Smooth muscle cell (in vitro differentiated cells): ENCODE results near the gene NSF. TPM values are rescaled to one million over a fixed set of nuclear protein-coding genes. Genes with fewer than 3 reads are reported as not detected.

Experiments
- DNase-seq: peaks from one replicate; lab custom pipeline; 2025; ENCODE audit not compliant: unreplicated experiment; lab: John Stamatoyannopoulos, UW
- H2AFZ ChIP-seq: fragments of 200-600 bp; sonication (generic); 2 replicates; pipeline ENCODE4 v1.6.0; 2016; ENCODE audit warnings: antibody characterized with exemption, low read depth, mild to moderate bottlenecking
- H3F3A ChIP-seq: fragments of 200-600 bp; sonication (generic); 2 replicates; pipeline ENCODE4 v1.6.0; 2017; ENCODE audit warnings: antibody characterized with exemption, low read depth
- H3K27ac ChIP-seq: fragments of 200-600 bp; sonication (generic); 2 replicates; pipeline ENCODE4 v1.5.1; 2016; ENCODE audit warnings: low read depth, mild to moderate bottlenecking
- H3K27me3 ChIP-seq: fragments of 200-600 bp; sonication (generic); 2 replicates; pipeline ENCODE4 v1.6.1; 2016; ENCODE audit warnings: low read depth, mild to moderate bottlenecking
- H3K36me3 ChIP-seq: fragments of 200-600 bp; sonication (generic); 2 replicates; pipeline ENCODE4 v1.5.1; 2016; ENCODE audit warnings: low read depth
- H3K4me1 ChIP-seq: fragments of 200-600 bp; sonication (generic); 2 replicates; pipeline ENCODE4 v1.5.1; 2016; ENCODE audit warnings: low read depth
- H3K4me2 ChIP-seq: fragments of 200-600 bp; sonication (generic); 2 replicates; pipeline ENCODE4 v1.6.0; 2016; ENCODE audit warnings: mild to moderate bottlenecking
- H3K4me3 ChIP-seq: fragments of 200-600 bp; sonication (generic); 2 replicates; pipeline ENCODE4 v1.5.1; 2016; ENCODE audit warnings: mild to moderate bottlenecking
- H3K79me2 ChIP-seq: fragments of 200-600 bp; sonication (generic); 2 replicates; pipeline ENCODE4 v1.6.0; 2016; ENCODE audit warnings: low read depth, mild to moderate bottlenecking
- H3K9ac ChIP-seq: fragments of 200-600 bp; sonication (generic); 2 replicates; pipeline ENCODE4 v1.6.0; 2016; ENCODE audit warnings: low read depth
- H3K9me3 ChIP-seq: fragments of 200-600 bp; sonication (generic); replicated peaks from 2 replicates; pipeline ENCODE4 v1.5.1; 2016; ENCODE audit warnings: low read depth
- H4K20me1 ChIP-seq: fragments of 200-600 bp; sonication (generic); 2 replicates; pipeline ENCODE4 v1.6.0; 2016; ENCODE audit warnings: low read depth
- CTCF ChIP-seq: fragments of 200-600 bp; sonication (generic); IDR thresholded peaks from 2 replicates; pipeline ENCODE4 v1.5.1; 2017; ENCODE audit warnings: borderline replicate concordance, mild to moderate bottlenecking, antibody characterized with exemption; ENCODE audit not compliant: insufficient read depth, poor library complexity, severe bottlenecking
- WGBS: methylation state at CpG from one replicate; pipeline ENCODE4 v1.1.7; 2016; ENCODE audit warnings: low lambda C conversion rate; 5-methylcytosine and 5-hydroxymethylcytosine counted together
- polyA plus RNA-seq: library from polyadenylated mRNA; unstranded; fragments of >200 nt; fragmentation: Nextera tagmentation; extraction: Ambion mirVana; gene quantifications from 2 replicates; pipeline ENCODE4 v1.2.1, GENCODE V29; 2016
- total RNA-seq: library from RNA; depleted of rRNA; stranded (reverse); fragments of >200 nt; gene quantifications from 2 replicates; pipeline ENCODE4 v1.2.3, GENCODE V29; 2014

Gene NSF
- total and polyA plus RNA-seq, 2 experiments from 2014 or later, result 27.7 to 34.0 TPM

- Histone ChIP-seq H2AFZ (no peak overlapping the region), H3K9me3 (no peaks in the 10 kb centered on the region), H3K79me2 (no peaks in the 10 kb centered on the region), H3K4me1 (no peaks in the 10 kb centered on the region), H4K20me1 (no peaks in the 10 kb centered on the region), H3K36me3 (no peaks in the 10 kb centered on the region), H3K27ac (no peak overlapping the region), H3K9ac (no peak overlapping the region), H3K27me3 (no peaks in the 10 kb centered on the region), H3F3A (no peaks in the 10 kb centered on the region), H3K4me2 (no peak overlapping the region), H3K4me3 (no peak overlapping the region)
- no peak for DNase-seq
- TF ChIP-seq CTCF, result no peak
- 94% methylated on average over 6 of the region's 6 CpGs for WGBS
Measured at GRCh38 chr17:46805771-46806170, 215.3 kb downstream of the NSF start.

Other genes starting within 250 kb of the NSF start
- gene ARL17B, start 228.9 kb upstream of the NSF start, total RNA-seq, result 11.8 and 25.1 TPM in 2 replicates
- gene ARL17B, start 228.9 kb upstream of the NSF start, polyA plus RNA-seq, result 8.2 and 10.4 TPM in 2 replicates
- gene LRRC37A2, start 78.2 kb upstream of the NSF start, total RNA-seq, result 7.1 and 8.7 TPM in 2 replicates
- gene LRRC37A2, start 78.2 kb upstream of the NSF start, polyA plus RNA-seq, result 5.2 and 7.4 TPM in 2 replicates
- 4.4 and 14.5 TPM in 2 replicates for gene ARL17A, start 11.0 kb upstream of the NSF start, total RNA-seq
- gene ARL17A, start 11.0 kb upstream of the NSF start, polyA plus RNA-seq, result 2.6 and 6.7 TPM in 2 replicates
- 6.2 and 6.5 TPM in 2 replicates for gene WNT3, start 228.0 kb downstream of the NSF start, total RNA-seq
- 2.9 and 6.4 TPM in 2 replicates for gene WNT3, start 228.0 kb downstream of the NSF start, polyA plus RNA-seq